Right atrium auricular region (tissue), 2 donors: ENCODE measurements around the gene SLC5A1. TPM values are rescaled to one million over a fixed set of nuclear protein-coding genes. Genes with fewer than 3 reads are reported as not detected.
A peak's percentile ranks its signal among the peaks of the same experiment; 100 is the strongest.

Experiments used
- DNase-seq: peaks from one replicate; pipeline ENCODE4 v3.0.0-alpha.2; 2019; ENCODE audit warnings: low spot score
- H3K27ac ChIP-seq, 2 donors: fragments of 200-600 bp; sonication (generic); 1 replicate in 1 of 2; 2 replicates in 1 of 2; pipeline ENCODE4 v1.5.1; 2016 to 2019
- H3K27me3 ChIP-seq, 2 donors: fragments of 200-600 bp; sonication (generic); one replicate each; pipeline versions ENCODE4 v1.5.1 to v1.6.0; 2017 to 2019
- H3K36me3 ChIP-seq: fragments of 200-600 bp; sonication (generic); one replicate; pipeline ENCODE4 v1.5.1; 2016
- H3K4me1 ChIP-seq, 2 donors: fragments of 200-600 bp; sonication (generic); one replicate each; pipeline versions ENCODE4 v1.5.1 to v1.6.0; 2017 to 2019
- H3K4me3 ChIP-seq, 2 donors: fragments of 200-600 bp; sonication (generic); 1 replicate in 1 of 2; 2 replicates in 1 of 2; pipeline ENCODE4 v1.5.1; 2017 to 2019; ENCODE audit warnings: mild to moderate bottlenecking in 1 of 2, moderate library complexity in 1 of 2
- H3K9me3 ChIP-seq, 2 donors: fragments of 200-600 bp; sonication (generic); one replicate each; pipeline ENCODE4 v1.5.1; 2019
- total RNA-seq, 2 donors: library from RNA; depleted of rRNA; stranded (reverse); fragments of >200 nt; gene quantifications; one replicate each; pipeline ENCODE4 v1.1.0, GENCODE V29; 2016
- TF ChIP-seq, protein P1 (sequence below), 2 donors: fragments of 200-600 bp; sonication (generic); IDR thresholded peaks; one replicate each; pipeline ENCODE4 v1.5.1; 2019; ENCODE audit warnings: antibody characterized with exemption in 2 of 2

Gene SLC5A1
- total RNA-seq, 2 donors from 2014 or later = 34.9 to 67.5 TPM

- peak overlapping the region in 1 of 2 donors; percentile 76 for H3K27ac ChIP-seq
- TF ChIP-seq, protein P1, sequence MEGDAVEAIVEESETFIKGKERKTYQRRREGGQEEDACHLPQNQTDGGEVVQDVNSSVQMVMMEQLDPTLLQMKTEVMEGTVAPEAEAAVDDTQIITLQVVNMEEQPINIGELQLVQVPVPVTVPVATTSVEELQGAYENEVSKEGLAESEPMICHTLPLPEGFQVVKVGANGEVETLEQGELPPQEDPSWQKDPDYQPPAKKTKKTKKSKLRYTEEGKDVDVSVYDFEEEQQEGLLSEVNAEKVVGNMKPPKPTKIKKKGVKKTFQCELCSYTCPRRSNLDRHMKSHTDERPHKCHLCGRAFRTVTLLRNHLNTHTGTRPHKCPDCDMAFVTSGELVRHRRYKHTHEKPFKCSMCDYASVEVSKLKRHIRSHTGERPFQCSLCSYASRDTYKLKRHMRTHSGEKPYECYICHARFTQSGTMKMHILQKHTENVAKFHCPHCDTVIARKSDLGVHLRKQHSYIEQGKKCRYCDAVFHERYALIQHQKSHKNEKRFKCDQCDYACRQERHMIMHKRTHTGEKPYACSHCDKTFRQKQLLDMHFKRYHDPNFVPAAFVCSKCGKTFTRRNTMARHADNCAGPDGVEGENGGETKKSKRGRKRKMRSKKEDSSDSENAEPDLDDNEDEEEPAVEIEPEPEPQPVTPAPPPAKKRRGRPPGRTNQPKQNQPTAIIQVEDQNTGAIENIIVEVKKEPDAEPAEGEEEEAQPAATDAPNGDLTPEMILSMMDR (IDR thresholded peaks at IDR 0.05) = no peak
- no peaks in the 10 kb centered on the region for H3K36me3 ChIP-seq
- H3K4me3 ChIP-seq = no peak overlapping the region
- no peaks in the 10 kb centered on the region for H3K9me3 ChIP-seq
- H3K27me3 ChIP-seq = no peaks in the 10 kb centered on the region
- peaks cover 0 to 21% of the 10 kb centered on the region in 2 donors for H3K4me1 ChIP-seq
- peak; percentile 67 for DNase-seq
Observed at GRCh38 chr22:32050678-32051515, 7.8 kb downstream of the SLC5A1 start.

- Histone ChIP-seq H3K4me3 (no peak overlapping the region), H3K27ac (no peak overlapping the region), H3K27me3 (no peaks in the 10 kb centered on the region), H3K36me3 (no peaks in the 10 kb centered on the region), H3K9me3 (no peaks in the 10 kb centered on the region), H3K4me1 (peaks cover 0 to 21% of the 10 kb centered on the region in 2 donors)
- TF ChIP-seq, protein P1 (IDR thresholded peaks at IDR 0.05) = no peak
- DNase-seq = no peak
Observed at GRCh38 chr22:32052244-32052643, 9.2 kb downstream of the SLC5A1 start.

DNA sequence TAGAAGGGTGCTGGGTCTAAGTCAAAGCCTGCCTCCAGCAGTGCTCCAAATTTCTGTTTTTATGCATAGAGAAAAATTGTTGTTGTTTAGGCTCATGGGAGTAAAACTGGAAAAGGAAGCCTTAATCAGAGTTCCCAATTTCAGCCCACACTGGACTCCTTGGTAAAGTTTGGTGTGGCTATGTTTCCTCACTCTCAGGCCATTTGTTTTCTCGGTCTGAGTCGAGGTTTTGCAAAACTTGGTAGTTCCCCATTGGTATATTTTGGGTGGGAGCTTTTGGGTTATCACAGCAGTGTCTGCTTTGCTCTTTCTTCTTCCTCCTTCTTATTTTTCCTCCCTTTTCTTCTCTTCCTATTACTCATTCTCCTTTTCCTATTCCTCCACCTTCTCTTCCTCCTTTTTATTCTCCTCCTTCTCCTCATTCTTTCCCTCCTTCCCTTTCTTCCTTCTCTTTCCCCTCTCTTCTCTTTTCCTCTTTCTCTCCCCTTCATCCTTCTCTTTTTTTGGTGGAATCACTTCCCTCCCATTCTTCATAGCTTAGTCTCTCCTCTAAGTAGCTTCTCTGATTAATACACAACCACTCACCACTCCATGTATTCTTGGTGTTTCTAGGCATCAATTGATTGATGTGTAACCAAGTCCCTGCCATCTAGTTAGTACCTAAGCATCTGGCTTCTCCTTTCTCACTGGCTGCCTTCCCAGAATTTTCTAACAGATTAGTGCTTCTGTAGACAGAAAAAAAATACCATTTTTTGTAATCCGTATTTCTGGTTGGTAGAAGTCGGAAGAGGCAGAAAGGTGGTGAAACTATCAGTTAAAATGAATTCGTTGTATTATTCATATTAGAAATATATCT is 10.1 kb downstream of the SLC5A1 start:
- Histone ChIP-seq H3K27me3 (no peaks in the 10 kb centered on the region), H3K4me3 (no peak overlapping the region), H3K27ac (no peak overlapping the region), H3K36me3 (no peaks in the 10 kb centered on the region), H3K4me1 (peaks cover 0 to 11% of the 10 kb centered on the region in 2 donors), H3K9me3 (no peaks in the 10 kb centered on the region)
- TF ChIP-seq, protein P1 (IDR thresholded peaks at IDR 0.05) = no peak
- DNase-seq = no peak

GRCh38 chr22:32055069-32055468 is 12.0 kb downstream of the SLC5A1 start:
- H3K36me3 ChIP-seq = no peaks in the 10 kb centered on the region
- no peaks in the 10 kb centered on the region for H3K9me3 ChIP-seq
- no peak for DNase-seq
- H3K4me3 ChIP-seq = no peak overlapping the region
- peaks cover 0 to 5% of the 10 kb centered on the region in 2 donors for H3K4me1 ChIP-seq
- no peaks in the 10 kb centered on the region for H3K27me3 ChIP-seq
- no peak overlapping the region for H3K27ac ChIP-seq
- TF ChIP-seq, protein P1 (IDR thresholded peaks at IDR 0.05) = no peak

GRCh38 chr22:32058656-32059260 is 15.7 kb downstream of the SLC5A1 start:
- TF ChIP-seq, protein P1 (IDR thresholded peaks at IDR 0.05) = no peak

More at GRCh38 chr22:32058656-32059260, 15.7 kb downstream of the SLC5A1 start:
- no peaks in the 10 kb centered on the region for H3K9me3 ChIP-seq
- no peaks in the 10 kb centered on the region for H3K4me1 ChIP-seq
- peak overlapping the region; percentile 42 to 46 for H3K4me3 ChIP-seq
- no peaks in the 10 kb centered on the region for H3K27me3 ChIP-seq
- DNase-seq = no peak
- peak overlapping the region; percentile 48 to 76 for H3K27ac ChIP-seq
- no peaks in the 10 kb centered on the region for H3K36me3 ChIP-seq
